GM12872 (cell line): ENCODE measurements around the gene AMTN.

Experiments
- CTCF ChIP-seq: IDR thresholded peaks from 3 replicates; pipeline ENCODE4 v1.5.1; 2011; ENCODE audit warnings: low read depth, mild to moderate bottlenecking, low read length, moderate library complexity; ENCODE audit not compliant: insufficient read depth

AMTN gene

DNA sequence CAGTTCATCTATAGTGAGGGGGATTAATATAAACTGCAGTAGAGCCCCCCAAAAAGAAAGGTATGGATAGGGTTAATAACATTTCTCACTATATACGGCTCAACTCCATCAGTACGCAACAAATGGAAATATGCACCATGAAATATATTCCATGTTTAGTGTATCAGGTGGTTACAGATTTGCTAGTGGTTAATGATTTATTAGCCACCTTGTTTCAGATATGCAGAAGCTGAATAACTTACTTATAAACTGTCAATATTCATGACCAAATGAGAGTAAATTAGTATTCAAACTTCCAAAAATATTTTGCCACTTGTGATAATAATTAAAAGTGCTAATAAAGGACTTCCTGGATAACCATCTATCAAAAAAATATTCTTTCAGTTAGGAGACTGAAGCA lies 14.8 kb downstream of the AMTN start:
- no peak for TF ChIP-seq CTCF

DNA sequence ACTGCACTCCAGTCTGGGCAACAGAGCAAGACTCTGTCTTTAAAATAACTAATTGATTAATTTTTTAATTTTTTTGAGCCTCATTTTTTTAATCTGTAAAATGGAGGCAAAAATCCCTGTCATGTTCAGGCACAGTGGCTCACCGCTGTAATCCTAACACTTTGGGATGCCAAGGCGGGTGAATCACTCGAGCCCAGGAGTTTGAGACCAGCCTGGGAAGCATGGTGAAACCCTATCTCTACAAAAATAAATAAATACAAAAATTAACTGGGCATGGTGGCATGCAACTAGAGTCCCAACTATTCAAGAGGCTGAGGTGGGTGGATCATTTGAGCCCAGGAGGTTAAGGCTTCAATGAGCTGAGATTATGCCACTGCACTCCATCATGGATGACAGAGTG lies 15.4 kb downstream of the AMTN start:
- no peak for TF ChIP-seq CTCF

DNA sequence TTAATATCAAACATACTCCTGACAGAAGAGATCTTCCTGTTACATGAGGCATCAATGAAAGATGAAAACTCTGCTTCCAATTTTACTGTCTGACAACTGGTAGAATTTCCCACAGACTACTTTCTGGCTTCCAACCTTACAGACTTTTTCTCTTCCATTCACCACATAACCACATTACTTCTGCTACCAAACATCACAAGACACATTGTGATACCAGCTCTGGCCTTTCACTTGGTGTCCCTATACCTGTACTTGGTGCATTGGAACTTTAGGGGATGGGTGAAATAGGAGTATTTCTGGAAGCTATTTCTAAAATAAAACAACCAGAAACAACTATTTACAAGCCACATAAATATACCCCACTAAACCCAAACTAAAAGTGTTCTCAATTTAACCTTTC lies 20.5 kb downstream of the AMTN start:
- TF ChIP-seq CTCF, result no peak

GRCh38 chr4:70544279-70544868 lies 26.0 kb downstream of the AMTN start:
- peak; percentile 65 for TF ChIP-seq CTCF

DNA sequence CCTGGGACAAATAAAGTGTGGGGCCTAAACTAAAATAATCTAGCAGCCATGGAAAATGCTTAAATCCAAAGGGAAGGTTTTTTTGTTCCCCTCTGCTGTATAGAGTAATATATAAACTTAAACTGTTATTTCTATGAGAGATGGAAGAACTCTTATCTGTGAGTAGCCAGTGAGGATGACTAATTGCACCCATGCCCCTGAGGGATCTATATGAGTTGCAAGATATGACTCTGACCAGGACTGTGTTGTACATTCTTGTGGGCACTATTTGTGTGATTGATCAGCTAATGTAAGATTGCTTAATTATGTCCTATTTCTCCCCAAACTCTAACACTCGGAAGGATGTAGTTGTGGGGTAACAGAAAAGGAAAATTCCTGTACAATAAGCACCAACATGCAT lies 38.5 kb downstream of the AMTN start:
- no peak for TF ChIP-seq CTCF

GRCh38 chr4:70559211-70559830 lies 41.0 kb downstream of the AMTN start:
- peak; percentile 75 for TF ChIP-seq CTCF

- no peak for TF ChIP-seq CTCF
These were observed 41.6 kb downstream of the AMTN start for GRCh38 chr4:70559924-70560323.

- TF ChIP-seq CTCF, result no peak
These were observed 45.7 kb downstream of the AMTN start for GRCh38 chr4:70564033-70564432.
